B cell (primary cell): ENCODE measurements around the gene RCAN1. TPM values are rescaled to one million over a fixed set of nuclear protein-coding genes. Genes with fewer than 3 reads are reported as not detected.

Experiments
- ATAC-seq: fragments of 200-7000 bp; cut with Tn5 transposase; one replicate; pipeline ENCODE4 v1.10.0; 2021; ENCODE audit warnings: low read depth, mild to moderate bottlenecking, moderate number of reproducible peaks, moderate library complexity
- CTCF ChIA-PET: fragments of 350-600 bp; sonication (Branson Sonifier 250); formaldehyde crosslinking; loops from one replicate; lab custom pipeline; 2021; ENCODE audit warnings: antibody characterized with exemption, inconsistent platforms; lab: Charles Lee
- POLR2A ChIA-PET: fragments of 350-600 bp; sonication (Branson Sonifier 250); formaldehyde crosslinking; loops from one replicate; lab custom pipeline; 2021; ENCODE audit warnings: antibody characterized with exemption; lab: Charles Lee
- DNase-seq: peaks from one replicate; pipeline ENCODE4 v3.0.0; 2013
- H2AFZ ChIP-seq: 2 replicates; pipeline ENCODE4 v1.6.1; 2012; ENCODE audit warnings: mild to moderate bottlenecking, low read depth, low read length; ENCODE audit not compliant: insufficient read depth, poor library complexity, severe bottlenecking
- H3K27ac ChIP-seq, 2 donors: 1 replicate in 1 of 2; 2 replicates in 1 of 2; pipeline ENCODE4 v1.5.1; 2012 to 2013; ENCODE audit warnings: low read length in 2 of 2, mild to moderate bottlenecking in 2 of 2, moderate library complexity in 1 of 2
- H3K27me3 ChIP-seq, 4 experiments: fragments of 200-600 bp in 1 of 4; sonication (generic) in 1 of 4; replicated peaks in 1 of 4; 1 replicate in 2 of 4; 2 replicates in 2 of 4; pipeline versions ENCODE4 v1.6.1 to v1.7.0; 2013 to 2016; ENCODE audit warnings: low read length in 3 of 4, mild to moderate bottlenecking in 2 of 4, mixed read lengths in 1 of 4, moderate library complexity in 1 of 4; ENCODE audit not compliant: insufficient read depth in 4 of 4, control insufficient read depth in 3 of 4; ENCODE audit errors: control extremely low read depth in 1 of 4
- H3K36me3 ChIP-seq, 2 experiments: replicated peaks in 1 of 2; 1 replicate in 1 of 2; 2 replicates in 1 of 2; pipeline versions ENCODE4 v1.6.1 to v1.7.1; 2013; ENCODE audit warnings: low read length in 1 of 2; ENCODE audit not compliant: insufficient read depth in 2 of 2, control insufficient read depth in 1 of 2; ENCODE audit errors: control extremely low read depth in 1 of 2, extremely low read depth in 1 of 2
- H3K4me1 ChIP-seq, 2 donors: fragments of 200-600 bp in 1 of 2; sonication (generic) in 1 of 2; 1 replicate in 1 of 2; 2 replicates in 1 of 2; pipeline versions ENCODE4 v1.5.1 to v1.6.1; 2013 to 2017; ENCODE audit warnings: low read length in 2 of 2; ENCODE audit not compliant: control insufficient read depth in 2 of 2, insufficient read depth in 2 of 2
- H3K4me2 ChIP-seq: replicated peaks from 2 replicates; pipeline ENCODE3; 2012; ENCODE audit warnings: mild to moderate bottlenecking, low read depth, low read length; ENCODE audit not compliant: poor library complexity, severe bottlenecking
- H3K4me3 ChIP-seq, 5 experiments: fragments of 200-600 bp in 1 of 5; sonication (generic) in 1 of 5; 1 replicate in 3 of 5; 2 replicates in 2 of 5; pipeline versions ENCODE4 v1.5.1 to v1.7.0; 2011 to 2016; ENCODE audit warnings: low read length in 4 of 5, mild to moderate bottlenecking in 4 of 5, low read depth in 2 of 5, control low read depth in 1 of 5, moderate library complexity in 1 of 5; ENCODE audit not compliant: insufficient read depth in 1 of 5; ENCODE audit errors: control extremely low read depth in 1 of 5, extremely low read depth in 1 of 5
- H3K79me2 ChIP-seq: fragments of 200-600 bp; sonication (generic); one replicate; pipeline ENCODE4 v1.6.0; 2016; ENCODE audit warnings: low read length; ENCODE audit not compliant: control insufficient read depth, insufficient read depth
- H3K9ac ChIP-seq: fragments of 200-600 bp; sonication (generic); 2 replicates; pipeline ENCODE4 v1.6.1; 2017; ENCODE audit warnings: mild to moderate bottlenecking, low read length, moderate library complexity
- H3K9me3 ChIP-seq, 3 donors: one replicate each; pipeline versions ENCODE4 v1.6.1 to v1.7.1; 2013; ENCODE audit warnings: low read length in 2 of 3; ENCODE audit not compliant: control insufficient read depth in 2 of 3, insufficient read depth in 1 of 3; ENCODE audit errors: control extremely low read depth in 1 of 3
- H4K20me1 ChIP-seq: 2 replicates; pipeline ENCODE4 v1.6.0; 2012; ENCODE audit warnings: mild to moderate bottlenecking, low read length; ENCODE audit not compliant: insufficient read depth, control insufficient read depth, poor library complexity, severe bottlenecking
- H3K27ac Mint-ChIP-seq: one replicate; pipeline ENCODE4 v1.8.0; 2021; ENCODE audit warnings: mixed read lengths
- H3K27me3 Mint-ChIP-seq: one replicate; pipeline ENCODE4 v1.8.0; 2021; ENCODE audit warnings: mixed read lengths
- H3K4me1 Mint-ChIP-seq: one replicate; pipeline ENCODE4 v1.8.0; 2021; ENCODE audit warnings: mixed read lengths
- H3K4me3 Mint-ChIP-seq: one replicate; pipeline ENCODE4 v1.8.0; 2021; ENCODE audit warnings: mixed read lengths
- H3K9me3 Mint-ChIP-seq: one replicate; pipeline ENCODE4 v1.8.0; 2022; ENCODE audit warnings: mixed read lengths; ENCODE audit not compliant: insufficient read depth
- CTCF ChIP-seq: fragments of 200-600 bp; IDR thresholded peaks from one replicate; pipeline ENCODE4 v1.8.0; 2022; ENCODE audit warnings: antibody characterized with exemption, mild to moderate bottlenecking
- EZH2 ChIP-seq: IDR thresholded peaks from 2 replicates; pipeline ENCODE4 v1.6.1; 2012; ENCODE audit warnings: borderline replicate concordance, low read depth, mild to moderate bottlenecking, moderate library complexity, low read length; ENCODE audit not compliant: insufficient read depth, poor library complexity, severe bottlenecking
- WGBS: methylation state at CpG from one replicate; pipeline ENCODE4 v1.1.5; 2013; ENCODE audit warnings: missing lambda C conversion rate; ENCODE audit not compliant: insufficient coverage; 5-methylcytosine and 5-hydroxymethylcytosine counted together
- intact Hi-C: fragments of 100-400 bp; cut with micrococcal nuclease; formaldehyde crosslinking; loops from one replicate; pipeline ENCODE4 v1.10.0; 2022
- polyA plus RNA-seq: library from polyadenylated mRNA; depleted of rRNA; stranded (reverse); fragments of >200 nt; gene quantifications from 2 replicates; pipeline ENCODE4 v1.2.3, GENCODE V29; 2012
- total RNA-seq, 2 donors: library from RNA; stranded (reverse); fragments of 120-200 nt in 1 of 2; gene quantifications; 1 replicate in 1 of 2; 2 replicates in 1 of 2; pipeline versions ENCODE4 v1.2.3 to v1.2.4, GENCODE V29; 2013 to 2022

The RCAN1 gene
- total and polyA plus RNA-seq, 2 donors (not counting 1 experiment from before 2014, with no cell fraction given): 0.97 to 4.4 TPM

GRCh38 chr21:34500191-34500590 is 114.7 kb downstream of the RCAN1 start:
- Histone ChIP-seq H3K4me3 (no peak overlapping the region), H3K36me3 (no peaks in the 10 kb centered on the region), H4K20me1 (no peaks in the 10 kb centered on the region), H3K4me2 (no peak overlapping the region), H3K9me3 (peaks cover 0 to 17% (median 13%) of the 10 kb centered on the region in 3 donors), H3K79me2 (no peaks in the 10 kb centered on the region), H3K4me1 (no peaks in the 10 kb centered on the region), H2AFZ (no peak overlapping the region), H3K27me3 (peaks cover 0 to 14% (median 0%) of the 10 kb centered on the region in 4 experiments), H3K9ac (no peak overlapping the region), H3K27ac (no peak overlapping the region)
- no peak overlapping the region for H3K4me3 Mint-ChIP-seq
- peaks cover 45% of the 10 kb centered on the region for H3K27me3 Mint-ChIP-seq
- no peak overlapping the region for H3K27ac Mint-ChIP-seq
- H3K9me3 Mint-ChIP-seq: peaks cover 24% of the 10 kb centered on the region
- H3K4me1 Mint-ChIP-seq: no peaks in the 10 kb centered on the region
- TF ChIP-seq EZH2: no peak
- no peak for TF ChIP-seq CTCF
- no peak for DNase-seq
- ChIA-PET POLR2A (no interaction called here), CTCF (no interaction called here)
- WGBS: no CpG with 5 or more reads among the region's 1 CpG
- intact Hi-C loops: no loop called here
- ATAC-seq: no peak

GRCh38 chr21:34499116-34499515 is 115.8 kb downstream of the RCAN1 start:
- ATAC-seq (no peak), DNase-seq (no peak)
- Histone ChIP-seq H4K20me1 (no peaks in the 10 kb centered on the region), H3K4me3 (no peak overlapping the region), H3K27ac (no peak overlapping the region), H3K9me3 (peaks cover 0 to 17% (median 13%) of the 10 kb centered on the region in 3 donors), H3K36me3 (no peaks in the 10 kb centered on the region), H3K9ac (no peak overlapping the region), H2AFZ (no peak overlapping the region), H3K79me2 (no peaks in the 10 kb centered on the region), H3K4me2 (no peak overlapping the region), H3K4me1 (no peaks in the 10 kb centered on the region), H3K27me3 (peaks cover 0 to 12% (median 0%) of the 10 kb centered on the region in 4 experiments)
- H3K4me1 Mint-ChIP-seq: no peaks in the 10 kb centered on the region
- H3K9me3 Mint-ChIP-seq: peaks cover 24% of the 10 kb centered on the region
- intact Hi-C loops: no loop called here
- H3K27ac Mint-ChIP-seq: no peak overlapping the region
- H3K4me3 Mint-ChIP-seq: no peak overlapping the region
- H3K27me3 Mint-ChIP-seq: peaks cover 37% of the 10 kb centered on the region
- CTCF ChIA-PET: no interaction called here
- TF ChIP-seq CTCF: no peak
- no peak for TF ChIP-seq EZH2
- WGBS: 95% methylated on average over 4 of the region's 4 CpGs
- POLR2A ChIA-PET: no interaction called here
